GM21526 (cell line): ENCODE measurements around the gene GNAS.
"Not testable (repeated sequence)": the region's sequence is repeated elsewhere in the genome, so short reads cannot be mapped to it uniquely, and the experiment has no call there.

Experiments
- ATAC-seq: cut with Tn5 transposase; IDR thresholded peaks from one replicate; pipeline ENCODE4 v1.9.1; 2021; ENCODE audit warnings: moderate library complexity; ENCODE audit not compliant: unreplicated experiment, low FRiP score

GNAS gene

GRCh38 chr20:58826271-58826670 lies 26.2 kb upstream of the GNAS start:
- ATAC-seq, result no peak

- ATAC-seq, result no peak
Measured at GRCh38 chr20:58828136-58828535, 24.4 kb upstream of the GNAS start.

GRCh38 chr20:58828804-58829203 lies 23.7 kb upstream of the GNAS start:
- ATAC-seq, result not testable (repeated sequence)

GRCh38 chr20:58829531-58829941 lies 23.0 kb upstream of the GNAS start:
- no peak for ATAC-seq

GRCh38 chr20:58832457-58832856 lies 20.1 kb upstream of the GNAS start:
- no peak for ATAC-seq

GRCh38 chr20:58833921-58834320 lies 18.6 kb upstream of the GNAS start:
- ATAC-seq, result no peak

- no peak for ATAC-seq
Measured at GRCh38 chr20:58835231-58835630, 17.3 kb upstream of the GNAS start.

GRCh38 chr20:58836616-58837204 lies 15.8 kb upstream of the GNAS start:
- no peak for ATAC-seq

GRCh38 chr20:58837717-58838116 lies 14.8 kb upstream of the GNAS start:
- no peak for ATAC-seq

GRCh38 chr20:58838174-58838573 lies 14.3 kb upstream of the GNAS start:
- no peak for ATAC-seq

- no peak for ATAC-seq
Measured at GRCh38 chr20:58839474-58839874, 13.0 kb upstream of the GNAS start.

- ATAC-seq, result no peak
Measured at GRCh38 chr20:58839991-58840747, 12.3 kb upstream of the GNAS start.

GRCh38 chr20:58840816-58841538 lies 11.5 kb upstream of the GNAS start:
- ATAC-seq, result no peak

- no peak for ATAC-seq
Measured at GRCh38 chr20:58841539-58842264, 10.8 kb upstream of the GNAS start.

GRCh38 chr20:58842276-58842675 lies 10.2 kb upstream of the GNAS start:
- no peak for ATAC-seq

GRCh38 chr20:58843128-58843556 lies 9.4 kb upstream of the GNAS start:
- ATAC-seq, result no peak

- ATAC-seq, result no peak
Measured at GRCh38 chr20:58845706-58846105, 6.8 kb upstream of the GNAS start.

GRCh38 chr20:58847463-58847862 lies 5.1 kb upstream of the GNAS start:
- ATAC-seq, result no peak

GRCh38 chr20:58850693-58851174 lies 1.8 kb upstream of the GNAS start, which contains the start of gene GNAS-AS1:
Gene GNAS-AS1, minus strand, starts transcription at chr20:58850902.
- peak; percentile 88 for ATAC-seq

GRCh38 chr20:58851221-58851968 lies 1.1 kb upstream of the GNAS start:
- ATAC-seq, result no peak
